Fibroblast of skin of left biceps (primary cell): ENCODE measurements around the gene NUP98.
A peak's percentile ranks its signal among the peaks of the same experiment; 100 is the strongest.

Experiments used
- DNase-seq, 2 experiments: peaks; one replicate each; pipeline ENCODE4 v3.0.0-alpha.2; 2013; ENCODE audit warnings: low read depth in 2 of 2

Gene NUP98

GRCh38 chr11:3642071-3642951 lies 155.0 kb downstream of the NUP98 start:
- DNase-seq = peak; percentile 51 to 55

DNA sequence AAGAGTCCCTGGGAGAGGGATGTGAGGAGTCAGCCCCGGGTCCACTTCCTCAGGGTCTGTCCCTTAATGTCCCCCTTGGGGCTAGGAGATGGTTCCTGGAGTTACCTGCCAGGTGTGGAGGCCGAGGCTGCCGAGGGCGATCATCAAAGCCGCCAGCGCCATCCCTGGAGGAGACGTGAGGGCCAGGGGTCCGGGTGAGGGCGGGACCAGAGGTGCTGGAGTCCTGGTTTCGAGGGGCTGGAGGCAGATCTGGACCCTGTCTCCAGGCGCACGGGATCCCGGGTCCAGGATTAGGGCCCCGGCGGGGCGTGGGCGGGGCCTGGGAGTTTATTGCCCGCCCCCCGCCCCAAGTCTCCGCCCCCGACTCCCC lies 155.7 kb downstream of the NUP98 start, which contains the start of gene ART5:
Gene ART5 (minus strand): TSS at position 292 of the 370 bp plus-strand sequence. CDS start 130 bp downstream, at position 162.
- DNase-seq = no peak

GRCh38 chr11:3641191-3641590 lies 156.2 kb downstream of the NUP98 start:
- no peak for DNase-seq

GRCh38 chr11:3639841-3640240 lies 157.5 kb downstream of the NUP98 start:
- no peak for DNase-seq

- no peak for DNase-seq
Measured at GRCh38 chr11:3638513-3638912, 158.8 kb downstream of the NUP98 start.

- no peak for DNase-seq
Measured at GRCh38 chr11:3637201-3637600, 160.2 kb downstream of the NUP98 start.

- DNase-seq = no peak
Measured at GRCh38 chr11:3635641-3636375, 161.5 kb downstream of the NUP98 start.

GRCh38 chr11:3632070-3632660 lies 165.2 kb downstream of the NUP98 start:
- DNase-seq = no peak

- no peak for DNase-seq
Measured at GRCh38 chr11:3631331-3631730, 166.0 kb downstream of the NUP98 start.

DNA sequence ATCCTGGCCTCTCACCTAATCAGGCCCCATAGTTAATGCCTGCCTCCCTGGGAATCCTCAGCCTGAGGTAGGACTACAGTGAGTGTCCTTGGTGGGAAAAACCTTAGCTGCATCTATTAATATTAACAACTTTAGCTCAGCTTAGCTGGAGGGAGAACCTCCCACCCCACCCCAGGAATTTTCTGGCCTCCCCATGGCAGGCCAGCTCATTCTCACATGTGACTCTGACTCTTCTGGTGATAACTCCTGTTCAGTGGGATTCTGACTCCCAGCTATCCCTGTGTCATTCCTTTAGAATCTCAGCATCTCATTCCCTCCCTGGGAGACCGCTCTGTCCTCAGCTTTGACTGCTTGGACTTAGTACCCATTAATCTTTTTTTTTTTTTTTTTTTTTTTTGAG lies 170.1 kb downstream of the NUP98 start:
- no peak for DNase-seq

- DNase-seq = no peak
Measured at GRCh38 chr11:3626250-3626960, 170.9 kb downstream of the NUP98 start.
